DOHH2 (cell line): ENCODE results near the gene PIGH.

Source experiments
- H3F3A ChIP-seq: fragments of 200-600 bp; sonication (generic), shearing (Covaris generic); 2 replicates; pipeline ENCODE4 v1.6.0; 2016; ENCODE audit warnings: antibody characterized with exemption, mild to moderate bottlenecking; ENCODE audit not compliant: control insufficient read depth, insufficient read depth
- H3K27ac ChIP-seq: fragments of 200-600 bp; sonication (generic); 2 replicates; pipeline ENCODE4 v1.5.1; 2014; ENCODE audit warnings: low read depth, mild to moderate bottlenecking, low read length, moderate library complexity
- H3K27me3 ChIP-seq: fragments of 200-600 bp; sonication (generic); 2 replicates; pipeline ENCODE4 v1.6.1; 2014; ENCODE audit warnings: mild to moderate bottlenecking, low read length, mixed read lengths; ENCODE audit not compliant: control insufficient read depth
- H3K36me3 ChIP-seq: fragments of 200-600 bp; sonication (generic); 2 replicates; pipeline ENCODE4 v1.6.1; 2014; ENCODE audit warnings: mild to moderate bottlenecking, low read length, moderate library complexity, mixed read lengths; ENCODE audit not compliant: control insufficient read depth
- H3K4me1 ChIP-seq: fragments of 200-600 bp; sonication (generic); 2 replicates; pipeline ENCODE4 v1.6.1; 2014; ENCODE audit warnings: mild to moderate bottlenecking, low read length, mixed read lengths; ENCODE audit not compliant: control insufficient read depth
- H3K4me2 ChIP-seq: fragments of 200-600 bp; sonication (generic); 2 replicates; pipeline ENCODE4 v1.6.0; 2014; ENCODE audit warnings: mild to moderate bottlenecking, low read length, moderate library complexity
- H3K4me3 ChIP-seq: fragments of 200-600 bp; sonication (generic); 2 replicates; pipeline ENCODE4 v1.5.1; 2014; ENCODE audit warnings: mild to moderate bottlenecking, low read length, mixed read lengths
- H3K79me2 ChIP-seq: fragments of 200-600 bp; sonication (generic); 2 replicates; pipeline ENCODE4 v1.6.1; 2014; ENCODE audit warnings: mild to moderate bottlenecking, low read length, mixed read lengths; ENCODE audit not compliant: control insufficient read depth
- H3K9me2 ChIP-seq: fragments of 200-600 bp; sonication (generic); replicated peaks from 2 replicates; pipeline ENCODE4 v1.6.1; 2014; ENCODE audit warnings: mild to moderate bottlenecking, low read length, mixed read lengths; ENCODE audit not compliant: control insufficient read depth
- H3K9me3 ChIP-seq: fragments of 200-600 bp; sonication (generic); 2 replicates; pipeline ENCODE4 v1.6.1; 2014; ENCODE audit warnings: antibody characterized with exemption, low read length, mixed read lengths; ENCODE audit not compliant: control insufficient read depth, insufficient read depth
- H4K20me1 ChIP-seq: fragments of 200-600 bp; sonication (generic); 2 replicates; pipeline ENCODE4 v1.6.0; 2014; ENCODE audit warnings: low read depth, mild to moderate bottlenecking, antibody characterized with exemption, low read length, moderate library complexity; ENCODE audit not compliant: control insufficient read depth, insufficient read depth
- CTCF ChIP-seq: fragments of 200-600 bp; sonication (generic); IDR thresholded peaks from one replicate; pipeline ENCODE4 v1.5.1; 2014; ENCODE audit warnings: antibody characterized with exemption, mild to moderate bottlenecking, low read depth, low read length; ENCODE audit not compliant: poor library complexity, severe bottlenecking
- EZH2phosphoT487 ChIP-seq: fragments of 200-600 bp; sonication (generic); IDR thresholded peaks from 2 replicates; pipeline ENCODE4 v1.6.1; 2017; ENCODE audit warnings: borderline replicate concordance, mild to moderate bottlenecking, antibody characterized with exemption, low read length, moderate library complexity, mixed read lengths

PIGH gene

GRCh38 chr14:67567654-67568053 is 32.4 kb downstream of the PIGH start:
- peaks cover 6% of the 10 kb centered on the region; the same call in 1 of the 2 replicates for H3K27me3 ChIP-seq
- no peak overlapping the region for H3K27ac ChIP-seq
- H3K9me2 ChIP-seq: no peaks in the 10 kb centered on the region
- no peak overlapping the region for H3K4me2 ChIP-seq
- no peaks in the 10 kb centered on the region for H3F3A ChIP-seq
- no peaks in the 10 kb centered on the region for H3K9me3 ChIP-seq
- no peaks in the 10 kb centered on the region for H3K79me2 ChIP-seq
- H4K20me1 ChIP-seq: no peaks in the 10 kb centered on the region
- H3K36me3 ChIP-seq: no peaks in the 10 kb centered on the region
- TF ChIP-seq EZH2phosphoT487 (no peak), CTCF (no peak)
- H3K4me3 ChIP-seq: no peak overlapping the region
- H3K4me1 ChIP-seq: no peaks in the 10 kb centered on the region

DNA sequence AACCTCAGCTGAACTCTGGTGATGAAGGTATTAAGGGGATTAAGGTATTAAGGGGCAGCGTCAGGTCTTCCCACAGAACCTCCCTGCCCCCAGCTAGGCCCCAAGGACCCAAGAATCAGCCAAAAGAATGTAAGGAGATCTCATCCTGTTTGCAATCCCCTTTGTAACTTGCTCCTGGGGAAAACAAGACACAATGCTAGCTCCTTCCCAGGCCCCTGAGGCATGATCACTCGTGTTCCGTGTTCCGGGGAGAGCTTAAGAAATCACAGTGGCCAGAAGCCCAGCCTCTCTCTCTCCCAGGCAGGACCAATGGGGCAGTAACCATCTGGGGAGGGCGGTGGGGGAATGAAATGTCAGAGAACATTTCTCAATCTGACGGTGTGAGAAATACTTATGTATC is 33.2 kb downstream of the PIGH start:
- H3K4me1 ChIP-seq: no peaks in the 10 kb centered on the region
- H3K27ac ChIP-seq: no peak overlapping the region
- no peak for TF ChIP-seq CTCF
- no peak for TF ChIP-seq EZH2phosphoT487
- no peaks in the 10 kb centered on the region for H3F3A ChIP-seq
- no peaks in the 10 kb centered on the region for H3K9me3 ChIP-seq
- no peaks in the 10 kb centered on the region for H3K36me3 ChIP-seq
- no peak overlapping the region for H3K4me3 ChIP-seq
- no peaks in the 10 kb centered on the region for H4K20me1 ChIP-seq
- no peaks in the 10 kb centered on the region for H3K79me2 ChIP-seq
- peaks cover 6% of the 10 kb centered on the region; the same call in 1 of the 2 replicates for H3K27me3 ChIP-seq
- no peak overlapping the region for H3K4me2 ChIP-seq
- no peaks in the 10 kb centered on the region for H3K9me2 ChIP-seq

DNA sequence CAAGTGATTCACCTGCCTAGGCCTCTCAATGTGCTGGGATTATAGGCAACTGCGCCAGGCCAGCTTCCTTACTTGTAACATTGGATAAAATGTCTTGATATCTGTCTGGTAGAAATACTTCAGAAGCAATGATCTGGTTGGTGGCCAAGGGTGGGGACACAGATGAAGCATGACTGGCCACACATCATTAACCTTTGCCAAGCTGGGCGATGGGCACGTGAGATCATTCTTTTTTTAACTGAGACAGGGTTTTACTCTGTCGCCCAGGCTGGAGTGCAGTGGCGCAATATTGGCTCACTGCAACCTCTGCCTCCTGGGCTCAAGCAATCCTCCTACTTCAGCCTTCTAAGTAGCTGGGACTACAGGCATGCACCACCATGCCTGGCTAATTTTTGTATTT is 35.8 kb downstream of the PIGH start:
- Histone ChIP-seq H3K4me3 (no peak overlapping the region), H3F3A (no peaks in the 10 kb centered on the region), H3K9me3 (no peaks in the 10 kb centered on the region), H3K4me2 (no peak overlapping the region), H4K20me1 (no peaks in the 10 kb centered on the region), H3K27ac (no peak overlapping the region), H3K9me2 (no peaks in the 10 kb centered on the region), H3K36me3 (no peaks in the 10 kb centered on the region), H3K79me2 (no peaks in the 10 kb centered on the region), H3K4me1 (no peaks in the 10 kb centered on the region), H3K27me3 (peaks cover 3% of the 10 kb centered on the region; the same call in 1 of the 2 replicates)
- TF ChIP-seq EZH2phosphoT487 (no peak), CTCF (no peak)

DNA sequence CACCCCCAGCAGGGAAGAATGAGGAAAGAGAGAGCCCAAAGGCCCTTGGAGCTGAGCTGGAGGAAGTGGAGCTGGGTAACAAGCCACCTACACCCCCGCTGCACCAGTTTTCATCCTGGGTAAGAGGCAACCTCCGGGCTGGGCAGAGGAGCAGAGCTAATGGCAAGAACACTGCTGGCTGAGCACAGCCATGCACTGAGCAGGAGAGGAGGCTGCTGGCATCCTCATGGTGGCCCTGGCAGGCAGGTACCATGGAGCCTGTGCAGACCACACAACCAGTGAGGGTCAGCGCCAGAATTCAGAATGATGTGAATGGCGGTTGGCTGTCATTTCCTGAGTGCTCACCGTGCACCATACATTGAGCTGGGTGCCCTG is 37.3 kb downstream of the PIGH start:
- TF ChIP-seq CTCF: no peak
- no peak for TF ChIP-seq EZH2phosphoT487

More for the DNA sequence above, 37.3 kb downstream of the PIGH start:
- no peaks in the 10 kb centered on the region for H3K79me2 ChIP-seq
- no peak overlapping the region for H3K4me2 ChIP-seq
- no peaks in the 10 kb centered on the region for H3K9me2 ChIP-seq
- H3F3A ChIP-seq: no peaks in the 10 kb centered on the region
- no peaks in the 10 kb centered on the region for H3K36me3 ChIP-seq
- peaks cover 11% of the 10 kb centered on the region; the same call in 1 of the 2 replicates for H3K27me3 ChIP-seq
- no peaks in the 10 kb centered on the region for H3K9me3 ChIP-seq
- H3K4me3 ChIP-seq: no peak overlapping the region
- no peaks in the 10 kb centered on the region for H3K4me1 ChIP-seq
- H3K27ac ChIP-seq: no peak overlapping the region
- no peaks in the 10 kb centered on the region for H4K20me1 ChIP-seq
